Left lung (tissue), 10 donors: ENCODE measurements around the gene ZFC3H1. TPM values are rescaled to one million over a fixed set of nuclear protein-coding genes. Genes with fewer than 3 reads are reported as not detected.

Experiments used
- ATAC-seq: fragments of 200-7000 bp; cut with Tn5 transposase; one replicate; pipeline ENCODE4 v1.9.1; 2020; ENCODE audit warnings: moderate library complexity
- DNase-seq, 4 donors: peaks; one replicate each; pipeline ENCODE4 v3.0.0-alpha.2; 2013 to 2020
- H3K27ac ChIP-seq, 2 donors: fragments of 200-600 bp; sonication (generic) in 1 of 2; one replicate each; pipeline versions ENCODE4 v1.5.0 to v1.8.0; 2020 to 2021
- H3K27me3 ChIP-seq, 2 donors: fragments of 200-600 bp; sonication (generic) in 1 of 2; one replicate each; pipeline versions ENCODE4 v1.5.0 to v1.8.0; 2020 to 2021
- H3K36me3 ChIP-seq, 2 donors: fragments of 200-600 bp; sonication (generic) in 1 of 2; one replicate each; pipeline versions ENCODE4 v1.5.0 to v1.8.0; 2020 to 2021
- H3K4me1 ChIP-seq, 2 donors: fragments of 200-600 bp; one replicate each; pipeline ENCODE4 v1.8.0; 2021
- H3K4me3 ChIP-seq, 2 donors: fragments of 200-600 bp; sonication (generic) in 1 of 2; one replicate each; pipeline versions ENCODE4 v1.5.0 to v1.8.0; 2020 to 2021; ENCODE audit warnings: mild to moderate bottlenecking in 1 of 2
- H3K9me3 ChIP-seq, 2 donors: fragments of 200-600 bp; sonication (generic) in 1 of 2; one replicate each; pipeline versions ENCODE4 v1.5.0 to v1.8.0; 2020 to 2021
- CTCF ChIP-seq, 2 donors: fragments of 200-600 bp; sonication (generic) in 1 of 2; IDR thresholded peaks; one replicate each; pipeline versions ENCODE4 v1.5.0 to v1.8.0; 2021; ENCODE audit warnings: antibody characterized with exemption in 2 of 2
- intact Hi-C, 2 donors: fragments of 100-400 bp; cut with DNase I; formaldehyde crosslinking; loops; one replicate each; pipeline versions ENCODE4 v1.11.2 to v1.14.2; 2022
- polyA plus RNA-seq, 6 donors: library from polyadenylated mRNA; unstranded; fragments of 120-200 nt; gene quantifications; one replicate each; pipeline ENCODE4 v1.2.1, GENCODE V29; 2013; ENCODE audit not compliant: insufficient read length in 6 of 6
- total RNA-seq, 2 donors: library from RNA; stranded (reverse); fragmentation: NEBNext Ultra II Directional; extraction: Animal tissue kit (Norgen Biotek cat#: 25700); gene quantifications; one replicate each; pipeline ENCODE4 v1.2.1, GENCODE V29; 2021
- donor health status: DM: no; HTN: yes; CAD: no.
- donor health status: DM: no; HTN: no; CAD: no.

ZFC3H1 gene
- total and polyA plus RNA-seq, 8 donors, result 40.7 to 95.6 (median 71.0) TPM

DNA sequence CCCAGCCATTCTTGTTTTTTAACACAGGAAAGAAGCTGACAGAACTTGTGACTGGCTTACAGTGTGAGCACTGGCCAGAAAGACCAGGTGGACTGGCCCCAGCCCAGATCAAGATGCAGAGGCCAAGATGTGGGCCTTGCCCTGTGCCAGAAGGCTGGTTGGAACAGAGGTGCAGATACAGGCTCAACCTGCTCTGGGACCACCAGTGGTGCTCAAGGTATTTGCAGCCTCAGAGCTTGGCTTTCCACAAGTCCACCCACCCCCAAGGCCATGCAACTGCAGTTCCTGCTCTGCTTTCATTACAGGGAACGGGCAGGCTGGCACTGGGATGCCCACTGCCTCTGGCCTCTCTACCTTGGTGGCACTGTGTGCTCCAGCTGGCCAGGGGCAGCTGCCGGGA, 23.3 kb downstream of the ZFC3H1 start:
- ATAC-seq (no peak), DNase-seq (no peak)
- Histone ChIP-seq H3K27me3 (no peaks in the 10 kb centered on the region), H3K9me3 (no peaks in the 10 kb centered on the region), H3K4me1 (peaks cover 3 to 9% of the 10 kb centered on the region in 2 donors), H3K36me3 (peaks cover 0 to 99% of the 10 kb centered on the region in 2 donors), H3K4me3 (no peak overlapping the region), H3K27ac (no peak overlapping the region)
- intact Hi-C loops, result no loop called here
- no peak for TF ChIP-seq CTCF (IDR thresholded peaks at IDR 0.05)

- no peak for TF ChIP-seq CTCF (IDR thresholded peaks at IDR 0.05)
- peaks cover 0 to 99% of the 10 kb centered on the region in 2 donors for H3K36me3 ChIP-seq
- no peak overlapping the region for H3K4me3 ChIP-seq
- ATAC-seq (peak; percentile 35), DNase-seq (no peak)
- H3K4me1 ChIP-seq, result peaks cover 0 to 6% of the 10 kb centered on the region in 2 donors
- H3K27me3 ChIP-seq, result no peaks in the 10 kb centered on the region
- no peaks in the 10 kb centered on the region for H3K9me3 ChIP-seq
- intact Hi-C loops, result no loop called here
- no peak overlapping the region for H3K27ac ChIP-seq
Measured at GRCh38 chr12:71639341-71639760, 24.3 kb downstream of the ZFC3H1 start.

DNA sequence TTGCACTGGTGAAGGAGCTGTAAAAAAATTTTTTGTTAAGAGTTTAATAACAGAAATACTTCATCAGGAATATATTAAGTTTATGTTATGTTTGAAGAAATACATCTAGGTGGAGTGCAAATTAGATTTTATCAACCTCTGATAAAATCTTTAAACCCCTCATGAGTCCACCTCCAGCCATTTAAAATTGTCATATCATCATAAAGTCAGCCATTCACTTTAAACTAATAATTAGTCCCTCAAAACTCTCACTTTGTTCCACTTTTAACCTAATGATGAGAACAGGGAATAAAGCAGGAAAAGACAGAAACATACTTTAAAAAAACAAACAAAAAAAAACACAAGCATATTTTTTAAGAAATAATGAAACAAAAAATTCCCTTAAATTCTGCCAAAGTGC, 25.1 kb downstream of the ZFC3H1 start:
- no peak for ATAC-seq
- TF ChIP-seq CTCF (IDR thresholded peaks at IDR 0.05), result no peak
- peaks cover 0 to 99% of the 10 kb centered on the region in 2 donors for H3K36me3 ChIP-seq

DNA sequence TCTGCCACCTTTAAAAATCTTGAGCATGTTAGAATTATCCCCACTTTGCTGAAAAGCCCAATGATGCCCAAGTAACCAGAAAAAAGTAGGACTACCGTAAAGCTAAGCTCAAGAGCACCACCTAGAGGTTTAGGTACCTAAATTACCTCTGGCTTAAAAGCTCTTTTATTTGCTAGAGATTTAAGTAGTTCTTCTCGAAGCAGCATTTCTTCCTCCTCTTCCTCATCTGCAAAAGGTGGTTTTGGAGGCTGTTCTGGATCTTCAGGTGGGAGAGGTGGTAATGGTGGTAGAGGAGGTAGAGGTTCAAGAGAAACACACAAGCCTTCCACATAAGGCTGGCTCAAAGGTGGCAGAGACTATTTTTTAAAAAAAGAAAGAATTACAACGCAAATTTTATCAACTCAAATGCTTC, 26.9 kb downstream of the ZFC3H1 start:
- Histone ChIP-seq H3K4me1 (peaks cover 0 to 6% of the 10 kb centered on the region in 2 donors), H3K9me3 (no peaks in the 10 kb centered on the region), H3K36me3 (peaks cover 0 to 99% of the 10 kb centered on the region in 2 donors), H3K27ac (no peak overlapping the region), H3K27me3 (no peaks in the 10 kb centered on the region), H3K4me3 (no peak overlapping the region)
- intact Hi-C loops, result no loop called here
- DNase-seq, result peak in 2 of 4 donors; percentile 36 to 55
- peak; percentile 76 for ATAC-seq
- peak; percentile 41 to 58 for TF ChIP-seq CTCF (IDR thresholded peaks at IDR 0.05)

More for the DNA sequence above, 25.1 kb downstream of the ZFC3H1 start:
- peaks cover 0 to 6% of the 10 kb centered on the region in 2 donors for H3K4me1 ChIP-seq
- no peak overlapping the region for H3K4me3 ChIP-seq
- H3K9me3 ChIP-seq, result no peaks in the 10 kb centered on the region
- no peaks in the 10 kb centered on the region for H3K27me3 ChIP-seq
- no peak for DNase-seq
- H3K27ac ChIP-seq, result no peak overlapping the region
- intact Hi-C loops, result no loop called here

- H3K27me3 ChIP-seq, result no peaks in the 10 kb centered on the region
- TF ChIP-seq CTCF (IDR thresholded peaks at IDR 0.05), result no peak
- H3K9me3 ChIP-seq, result no peaks in the 10 kb centered on the region
- H3K4me1 ChIP-seq, result peaks cover 5 to 11% of the 10 kb centered on the region in 2 donors
- no peak for DNase-seq
- intact Hi-C loops, result no loop called here
- ATAC-seq, result peak; percentile 78
- H3K4me3 ChIP-seq, result no peak overlapping the region
- H3K27ac ChIP-seq, result no peak overlapping the region
- H3K36me3 ChIP-seq, result peaks cover 3 to 100% of the 10 kb centered on the region in 2 donors
Measured at GRCh38 chr12:71627438-71628002, 36.1 kb downstream of the ZFC3H1 start.
